HUES6 (cell line): Measurements from ENCODE around the gene CCDC93.
A peak's percentile ranks its signal among the peaks of the same experiment; 100 is the strongest.

Experiments used
- H3K27ac ChIP-seq: 2 replicates; pipeline ENCODE4 v1.7.0; 2013; ENCODE audit warnings: low read depth, mild to moderate bottlenecking, low read length, inconsistent platforms
- H3K27me3 ChIP-seq: 2 replicates; pipeline ENCODE4 v1.6.1; 2013; ENCODE audit warnings: low read length; ENCODE audit not compliant: control insufficient read depth, insufficient read depth
- H3K36me3 ChIP-seq: 2 replicates; pipeline ENCODE4 v1.6.1; 2013; ENCODE audit warnings: low read length; ENCODE audit not compliant: control insufficient read depth, insufficient read depth
- H3K4me1 ChIP-seq: 2 replicates; pipeline ENCODE4 v1.6.1; 2013; ENCODE audit warnings: low read length; ENCODE audit not compliant: control insufficient read depth, insufficient read depth
- H3K4me3 ChIP-seq: 2 replicates; pipeline ENCODE4 v1.5.1; 2013; ENCODE audit warnings: low read depth, low read length
- H3K9ac ChIP-seq: one replicate; pipeline ENCODE4 v1.6.1; 2013; ENCODE audit warnings: mild to moderate bottlenecking, low read length
- H3K9me3 ChIP-seq: 2 replicates; pipeline ENCODE4 v1.6.1; 2013; ENCODE audit warnings: low read depth, low read length; ENCODE audit not compliant: control insufficient read depth, insufficient read depth

CCDC93 gene

DNA sequence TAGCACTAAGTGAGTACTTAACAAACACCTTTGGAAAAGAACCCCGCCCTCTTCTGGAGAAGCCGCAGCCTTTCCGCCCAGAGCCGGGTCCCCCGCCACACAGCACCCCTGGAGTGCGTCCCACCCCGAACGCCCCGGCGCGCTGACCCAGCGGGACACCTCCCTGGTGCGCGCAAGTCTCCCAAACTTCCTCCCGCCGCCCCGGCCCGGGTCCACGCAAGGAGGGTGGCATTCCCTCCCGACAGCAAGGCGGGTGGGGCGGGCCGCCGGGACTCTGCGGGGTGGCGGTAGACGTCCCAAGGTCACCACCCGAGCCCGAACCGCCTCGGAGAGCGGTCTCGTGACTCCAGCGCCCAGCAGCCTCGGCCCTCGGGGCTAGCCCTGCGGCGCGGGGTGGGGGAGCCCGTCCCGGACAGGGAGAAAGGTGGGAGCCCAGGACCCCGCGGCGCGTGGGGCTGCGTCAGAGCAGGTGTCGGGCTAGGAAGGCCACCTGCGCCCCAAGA is 598 bp downstream of the CCDC93 start:
- Histone ChIP-seq H3K36me3 (peaks cover 5% of the 10 kb centered on the region), H3K4me1 (peaks cover 7% of the 10 kb centered on the region), H3K9ac (peak overlapping the region; percentile 83), H3K9me3 (no peaks in the 10 kb centered on the region), H3K27ac (peak overlapping the region; percentile 26; the same call in 1 of the 2 replicates), H3K4me3 (peak overlapping the region; percentile 71), H3K27me3 (peaks cover 31% of the 10 kb centered on the region)

DNA sequence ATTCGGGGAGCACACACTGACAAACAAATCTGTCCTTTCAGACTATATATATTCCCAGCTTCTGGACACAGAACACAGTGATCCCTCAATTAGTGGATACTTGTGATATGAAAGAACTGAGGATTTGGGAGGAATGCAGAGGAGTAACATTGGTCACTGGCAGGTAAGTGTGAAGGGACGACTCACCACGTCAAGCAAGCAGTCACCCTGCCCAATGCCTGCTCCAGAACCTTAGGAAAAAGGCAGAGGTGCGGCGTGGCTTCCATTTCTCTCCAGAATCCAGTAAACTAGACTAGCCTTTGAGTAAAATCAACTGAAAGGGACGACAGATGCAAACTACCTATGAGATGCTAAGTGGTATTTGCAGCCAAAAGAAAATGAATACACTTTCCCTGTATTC is 1.1 kb downstream of the CCDC93 start:
- peak overlapping the region; percentile 71 for H3K4me3 ChIP-seq
- H3K27me3 ChIP-seq: peaks cover 31% of the 10 kb centered on the region
- no peaks in the 10 kb centered on the region for H3K9me3 ChIP-seq
- H3K27ac ChIP-seq: no peak overlapping the region
- H3K4me1 ChIP-seq: peaks cover 7% of the 10 kb centered on the region
- peak overlapping the region; percentile 83 for H3K9ac ChIP-seq
- peaks cover 10% of the 10 kb centered on the region for H3K36me3 ChIP-seq

DNA sequence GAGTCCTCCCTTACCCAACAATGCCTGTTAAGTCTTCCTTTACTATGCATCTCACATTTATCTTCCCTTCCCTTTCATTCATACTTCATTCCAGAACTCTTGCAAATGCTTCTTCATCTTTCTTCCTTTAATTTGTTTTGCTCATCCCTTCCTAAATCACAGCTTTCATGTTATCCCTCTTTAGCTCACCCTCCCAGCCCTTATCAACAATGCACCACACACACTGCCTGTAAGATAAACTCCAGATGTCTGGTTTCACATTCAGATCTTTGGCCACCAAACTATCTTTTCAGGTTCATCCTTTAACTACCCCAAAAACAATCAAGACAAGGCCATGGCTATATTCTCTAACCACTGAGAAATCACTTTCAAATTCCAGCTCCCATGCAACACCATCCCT is 3.4 kb downstream of the CCDC93 start:
- Histone ChIP-seq H3K36me3 (peaks cover 29% of the 10 kb centered on the region), H3K27ac (no peak overlapping the region), H3K4me1 (peaks cover 7% of the 10 kb centered on the region), H3K27me3 (peaks cover 14% of the 10 kb centered on the region), H3K9ac (no peak overlapping the region), H3K4me3 (no peak overlapping the region), H3K9me3 (no peaks in the 10 kb centered on the region)

- no peak overlapping the region for H3K27ac ChIP-seq
- H3K9ac ChIP-seq: no peak overlapping the region
- peaks cover 41% of the 10 kb centered on the region for H3K36me3 ChIP-seq
- 0 out of 2 replicates have a peak, but pooled peaks cover 3% of the 10 kb centered on the region for H3K4me1 ChIP-seq
- no peaks in the 10 kb centered on the region for H3K27me3 ChIP-seq
- H3K4me3 ChIP-seq: no peak overlapping the region
- no peaks in the 10 kb centered on the region for H3K9me3 ChIP-seq
Observed at GRCh38 chr2:118006861-118007260, 7.0 kb downstream of the CCDC93 start.

DNA sequence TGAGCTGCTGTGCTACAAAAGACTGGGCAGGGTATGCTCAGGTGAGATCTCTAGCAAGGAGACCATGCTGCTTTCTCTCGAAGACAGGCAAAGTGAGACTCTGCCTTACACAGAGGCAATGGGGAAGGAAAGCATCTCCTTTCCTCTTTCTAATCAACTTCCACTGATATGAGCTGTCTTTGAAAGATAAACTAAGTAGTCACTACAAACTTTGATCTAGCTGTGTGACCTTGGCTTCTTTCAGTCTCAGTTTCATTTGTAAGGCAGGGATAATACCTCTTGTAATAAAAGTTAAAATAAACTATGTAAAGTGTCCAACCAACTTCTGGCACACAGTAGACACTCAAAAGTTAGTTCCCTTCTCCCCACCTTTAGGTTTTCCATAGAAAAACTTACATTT is 7.5 kb downstream of the CCDC93 start:
- Histone ChIP-seq H3K36me3 (peaks cover 46% of the 10 kb centered on the region), H3K4me3 (no peak overlapping the region), H3K9me3 (no peaks in the 10 kb centered on the region), H3K4me1 (0 out of 2 replicates have a peak, but pooled peaks cover 3% of the 10 kb centered on the region), H3K9ac (no peak overlapping the region), H3K27ac (no peak overlapping the region), H3K27me3 (no peaks in the 10 kb centered on the region)

GRCh38 chr2:118003396-118003824 is 10.5 kb downstream of the CCDC93 start:
- no peak overlapping the region for H3K27ac ChIP-seq
- peaks cover 59% of the 10 kb centered on the region for H3K36me3 ChIP-seq
- H3K9ac ChIP-seq: no peak overlapping the region

DNA sequence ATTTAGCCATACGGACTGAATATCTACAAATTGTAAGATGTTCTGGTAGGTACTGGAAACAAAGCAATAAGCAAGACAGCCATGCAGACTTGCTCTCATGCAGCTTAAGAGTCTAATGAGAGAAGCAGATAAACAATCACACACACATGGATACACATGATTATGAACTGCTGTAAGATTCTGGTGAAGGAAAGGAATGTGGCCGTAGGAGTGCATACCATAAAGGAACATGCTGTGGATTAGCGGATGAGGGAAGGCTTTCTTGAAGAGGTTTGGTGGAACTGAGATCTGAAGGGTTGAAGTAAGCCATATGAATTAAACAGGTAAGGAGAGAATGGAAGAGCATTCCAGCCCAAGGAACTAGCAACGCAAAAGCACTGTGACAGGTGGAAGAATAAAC is 13.8 kb downstream of the CCDC93 start:
- peaks cover 65% of the 10 kb centered on the region for H3K36me3 ChIP-seq
- no peaks in the 10 kb centered on the region for H3K27me3 ChIP-seq
- H3K27ac ChIP-seq: no peak overlapping the region
- 0 out of 2 replicates have a peak, but pooled peaks cover 3% of the 10 kb centered on the region for H3K4me1 ChIP-seq
- H3K4me3 ChIP-seq: no peak overlapping the region
- H3K9ac ChIP-seq: no peak overlapping the region
- H3K9me3 ChIP-seq: no peaks in the 10 kb centered on the region

More at GRCh38 chr2:118003396-118003824, 10.5 kb downstream of the CCDC93 start:
- Histone ChIP-seq H3K27me3 (no peaks in the 10 kb centered on the region), H3K4me1 (0 out of 2 replicates have a peak, but pooled peaks cover 3% of the 10 kb centered on the region), H3K4me3 (no peak overlapping the region), H3K9me3 (no peaks in the 10 kb centered on the region)

GRCh38 chr2:117997872-117998454 is 15.9 kb downstream of the CCDC93 start:
- H3K4me1 ChIP-seq: no peaks in the 10 kb centered on the region
- H3K36me3 ChIP-seq: peaks cover 76% of the 10 kb centered on the region
- H3K4me3 ChIP-seq: no peak overlapping the region
- no peaks in the 10 kb centered on the region for H3K27me3 ChIP-seq
- H3K27ac ChIP-seq: no peak overlapping the region
- H3K9ac ChIP-seq: no peak overlapping the region
- H3K9me3 ChIP-seq: no peaks in the 10 kb centered on the region

GRCh38 chr2:117996525-117996924 is 17.3 kb downstream of the CCDC93 start:
- H3K9ac ChIP-seq: no peak overlapping the region
- no peaks in the 10 kb centered on the region for H3K4me1 ChIP-seq
- H3K36me3 ChIP-seq: peaks cover 66% of the 10 kb centered on the region
- no peak overlapping the region for H3K4me3 ChIP-seq
- no peaks in the 10 kb centered on the region for H3K9me3 ChIP-seq
- no peak overlapping the region for H3K27ac ChIP-seq
- no peaks in the 10 kb centered on the region for H3K27me3 ChIP-seq

DNA sequence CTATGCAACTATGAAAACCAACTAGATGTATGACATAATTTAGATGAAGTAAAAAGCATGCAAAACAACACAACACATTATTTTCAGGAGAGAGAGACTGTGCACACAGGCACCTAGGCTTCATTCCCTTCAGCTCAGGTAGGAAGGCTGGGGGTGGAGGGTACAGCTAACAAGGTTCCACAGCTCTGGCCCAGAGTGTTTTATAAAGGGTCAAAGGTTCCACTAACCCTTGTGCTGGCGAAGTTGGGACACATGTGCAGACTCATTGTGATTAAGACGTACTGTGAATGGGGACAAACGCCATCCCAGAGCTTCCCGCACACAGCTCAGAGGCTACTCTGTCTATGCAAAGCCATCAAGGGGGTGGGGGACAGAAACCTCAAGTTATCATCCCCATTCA is 19.1 kb downstream of the CCDC93 start:
- no peaks in the 10 kb centered on the region for H3K9me3 ChIP-seq
- peaks cover 55% of the 10 kb centered on the region for H3K36me3 ChIP-seq
- no peaks in the 10 kb centered on the region for H3K4me1 ChIP-seq
- no peak overlapping the region for H3K27ac ChIP-seq
- H3K9ac ChIP-seq: no peak overlapping the region
- H3K4me3 ChIP-seq: no peak overlapping the region
- no peaks in the 10 kb centered on the region for H3K27me3 ChIP-seq

DNA sequence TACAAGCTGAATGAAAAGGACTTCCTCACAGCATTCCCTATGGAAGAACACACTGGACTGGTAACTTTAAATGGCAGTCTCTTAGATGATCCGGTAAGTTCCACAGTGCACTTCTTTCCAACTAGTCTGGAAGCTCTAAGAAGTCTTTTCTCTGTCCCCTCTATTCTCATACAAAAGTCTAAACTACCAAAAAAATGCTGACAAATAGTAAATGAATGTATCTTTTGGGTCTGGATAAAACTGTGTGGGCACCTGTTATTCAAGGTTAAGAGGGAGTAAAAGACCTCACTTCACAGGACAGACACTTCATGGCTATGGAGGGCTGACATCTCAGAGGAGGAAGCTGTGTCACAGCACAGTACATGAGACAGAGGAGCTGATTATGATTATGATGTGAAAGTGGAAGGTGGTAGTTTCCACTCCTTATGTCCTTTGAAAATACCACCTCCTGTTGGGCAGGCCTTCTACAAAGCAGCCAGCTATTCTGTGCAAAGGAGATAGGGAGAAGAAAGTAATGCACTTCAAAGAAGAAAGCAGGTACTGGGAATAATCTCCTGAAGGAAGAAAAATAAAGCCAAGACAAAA is 23.9 kb downstream of the CCDC93 start:
- no peak overlapping the region for H3K27ac ChIP-seq
- H3K27me3 ChIP-seq: no peaks in the 10 kb centered on the region
- peaks cover 23% of the 10 kb centered on the region for H3K36me3 ChIP-seq
- no peak overlapping the region for H3K4me3 ChIP-seq
- H3K9ac ChIP-seq: no peak overlapping the region
- no peaks in the 10 kb centered on the region for H3K4me1 ChIP-seq
- H3K9me3 ChIP-seq: no peaks in the 10 kb centered on the region
